NCI-H1694 treated with DMSO at 0.1 percent for 48 hours (cell line): Measurements from ENCODE around the gene PSMG1.
"Not testable (repeated sequence)": the region's sequence is repeated elsewhere in the genome, so short reads cannot be mapped to it uniquely, and the experiment has no call there.

Source experiments
- DNase-seq: peaks from one replicate; lab custom pipeline; 2025; lab: John Stamatoyannopoulos, UW

The PSMG1 gene

GRCh38 chr21:39188521-39189139 is 5.4 kb upstream of the PSMG1 start:
- no peak for DNase-seq

GRCh38 chr21:39187141-39187540 is 3.9 kb upstream of the PSMG1 start:
- DNase-seq = no peak

- DNase-seq = no peak
Measured at GRCh38 chr21:39186676-39187075, 3.4 kb upstream of the PSMG1 start.

GRCh38 chr21:39185157-39185556 is 1.9 kb upstream of the PSMG1 start:
- DNase-seq = no peak

GRCh38 chr21:39184050-39184980 is 1.1 kb upstream of the PSMG1 start:
- DNase-seq = peak; percentile 45

GRCh38 chr21:39182484-39183271 is 573 bp downstream of the PSMG1 start:
- no peak for DNase-seq

GRCh38 chr21:39182016-39182415 is 1.2 kb downstream of the PSMG1 start:
- no peak for DNase-seq

GRCh38 chr21:39181205-39181818 is 1.9 kb downstream of the PSMG1 start:
- DNase-seq = no peak

- DNase-seq = no peak
Measured at GRCh38 chr21:39180429-39181019, 2.7 kb downstream of the PSMG1 start.

GRCh38 chr21:39178421-39178820 is 4.8 kb downstream of the PSMG1 start:
- DNase-seq = no peak

- DNase-seq = no peak
Measured at GRCh38 chr21:39176271-39176709, 7.0 kb downstream of the PSMG1 start.

- no peak for DNase-seq
Measured at GRCh38 chr21:39175665-39176064, 7.6 kb downstream of the PSMG1 start.

- peak; percentile 70 for DNase-seq
Measured at GRCh38 chr21:39175154-39175553, 8.1 kb downstream of the PSMG1 start.

GRCh38 chr21:39173716-39174680 is 9.3 kb downstream of the PSMG1 start:
- no peak for DNase-seq

GRCh38 chr21:39169906-39170305 is 13.3 kb downstream of the PSMG1 start:
- no peak for DNase-seq

- DNase-seq = no peak
Measured at GRCh38 chr21:39168800-39169199, 14.5 kb downstream of the PSMG1 start.

- no peak for DNase-seq
Measured at GRCh38 chr21:39164523-39164922, 18.7 kb downstream of the PSMG1 start.

GRCh38 chr21:39161064-39161463 is 22.2 kb downstream of the PSMG1 start:
- no peak for DNase-seq

- peak; percentile 26 for DNase-seq
Measured at GRCh38 chr21:39159342-39160063, 23.7 kb downstream of the PSMG1 start.

GRCh38 chr21:39157241-39157640 is 26.0 kb downstream of the PSMG1 start:
- DNase-seq = not testable (repeated sequence)
